HepG2 (cell line): ENCODE data around the gene KLHL17. TPM values are rescaled to one million over a fixed set of nuclear protein-coding genes. Genes with fewer than 3 reads are reported as not detected.
A peak's percentile ranks its signal among the peaks of the same experiment; 100 is the strongest.

Experiments
- ARID3A ChIP-seq: IDR thresholded peaks from 2 replicates; pipeline ENCODE4 v1.6.1; 2012; ENCODE audit warnings: low read depth, low read length, improper control_type of control experiment
- ARID4A ChIP-seq: sonication (generic); formaldehyde crosslinking; IDR thresholded peaks from 2 replicates; pipeline ENCODE4 v1.5.0; 2020; ENCODE audit warnings: mild to moderate bottlenecking, missing genetic modification reagents, borderline replicate concordance
- CTCF ChIP-seq: sonication (generic); formaldehyde crosslinking; IDR thresholded peaks from 2 replicates; pipeline ENCODE4 v1.5.0; 2020; ENCODE audit warnings: mild to moderate bottlenecking, missing genetic modification reagents, moderate library complexity
- HNRNPL ChIP-seq: fragments of 200-400 bp; formaldehyde crosslinking; IDR thresholded peaks from 2 replicates; pipeline ENCODE4 v1.6.1; 2017; ENCODE audit warnings: mild to moderate bottlenecking, low read depth, low read length
- LCORL ChIP-seq, 2 experiments: fragments of 450-650 bp in 1 of 2; sonication (generic) in 1 of 2; formaldehyde crosslinking in 1 of 2; IDR thresholded peaks; 2 replicates each; pipeline versions ENCODE4 v1.5.0 to v1.6.1; 2017 to 2020; ENCODE audit warnings: antibody characterized with exemption in 1 of 2, missing genetic modification reagents in 1 of 2
- MEIS2 ChIP-seq: sonication (generic); formaldehyde crosslinking; IDR thresholded peaks from 2 replicates; pipeline ENCODE4 v1.9.0; 2021; ENCODE audit warnings: mild to moderate bottlenecking, missing genetic modification reagents
- MNT ChIP-seq: fragments of 450-650 bp; IDR thresholded peaks from 2 replicates; pipeline ENCODE4 v1.6.1; 2016
- WIZ ChIP-seq: sonication (generic); formaldehyde crosslinking; IDR thresholded peaks from 2 replicates; pipeline ENCODE4 v1.5.1; 2020; ENCODE audit warnings: mild to moderate bottlenecking, missing genetic modification reagents
- ZBTB33 ChIP-seq: sonication (generic); formaldehyde crosslinking; IDR thresholded peaks from 2 replicates; pipeline ENCODE4 v1.4.0; 2020; ENCODE audit warnings: missing genetic modification reagents
- ZBTB49 ChIP-seq: sonication (generic); formaldehyde crosslinking; IDR thresholded peaks from 2 replicates; pipeline ENCODE4 v1.4.0; 2020; ENCODE audit warnings: missing genetic modification reagents, borderline replicate concordance
- ZFX ChIP-seq: sonication (generic); formaldehyde crosslinking; IDR thresholded peaks from 2 replicates; pipeline ENCODE4 v1.4.0; 2020; ENCODE audit warnings: mild to moderate bottlenecking, low read depth, missing genetic modification reagents, moderate library complexity
- ZNF33A ChIP-seq: sonication (generic); formaldehyde crosslinking; IDR thresholded peaks from 2 replicates; pipeline ENCODE4 v1.5.1; 2020; ENCODE audit warnings: missing genetic modification reagents, mild to moderate bottlenecking, moderate library complexity, borderline replicate concordance
- ZNF776 ChIP-seq: sonication (generic); formaldehyde crosslinking; IDR thresholded peaks from 2 replicates; pipeline ENCODE4 v1.4.0; 2020; ENCODE audit warnings: mild to moderate bottlenecking, missing genetic modification reagents
- polyA plus RNA-seq, 8 experiments: library from polyadenylated mRNA; depleted of rRNA in 3 of 8; stranded (reverse) in 7 of 8; unstranded in 1 of 8; fragments of >200 nt; fragmentation: Illumina TruSeq in 4 of 8; extraction: Trizol in 4 of 8; gene quantifications; 2 replicates each; pipeline versions ENCODE4 v1.2.1 to v1.2.3, GENCODE V29; 2011 to 2016; ENCODE audit warnings: low read depth in 4 of 8, missing spikeins in 1 of 8, mixed read lengths in 1 of 8; ENCODE audit not compliant: insufficient read depth in 1 of 8
- total RNA-seq, 5 experiments: library from RNA; depleted of rRNA; stranded (reverse); fragments of >200 nt; fragmentation: Illumina TruSeq; extraction: Trizol; gene quantifications; 2 replicates each; pipeline ENCODE4 v1.2.3, GENCODE V29; 2016; ENCODE audit warnings: low read depth in 1 of 5

KLHL17 gene
- total and polyA plus RNA-seq, 2 of the 13 experiments (the other 11 are each of a cell fraction or from before 2014, with no cell fraction given) = 9.3 to 24.7 TPM

- peak; percentile 86 for TF ChIP-seq CTCF (CRISPR knock-in tag)
- 0 out of 2 replicates have a peak, but pooled peaks have one; percentile 34 for TF ChIP-seq WIZ (CRISPR knock-in tag)
- no peak for TF ChIP-seq ARID3A
- TF ChIP-seq ZFX = peak; percentile 68
- TF ChIP-seq ZNF33A (CRISPR knock-in tag) = no peak
- TF ChIP-seq ARID4A (CRISPR knock-in tag) = peak; percentile 24; the same call in 1 of the 2 replicates
- 0 out of 2 replicates have a peak, but pooled peaks have one; percentile 37 for TF ChIP-seq ZNF776 (CRISPR knock-in tag)
- TF ChIP-seq MEIS2 (CRISPR knock-in tag) = no peak
- no peak for TF ChIP-seq LCORL (IDR thresholded peaks at IDR 0.05)
- TF ChIP-seq LCORL (CRISPR knock-in tag; IDR thresholded peaks at IDR 0.05) = peak; percentile 65
- peak; percentile 69; the same call in 1 of the 2 replicates for TF ChIP-seq HNRNPL
- TF ChIP-seq ZBTB33 (CRISPR knock-in tag) = peak; percentile 47; the same call in 1 of the 2 replicates
- TF ChIP-seq ZBTB49 (CRISPR knock-in tag) = no peak
- no peak for TF ChIP-seq MNT
Measured at GRCh38 chr1:938088-938683, 22.2 kb upstream of the KLHL17 start (continued).
